Measurements from ENCODE around the gene TRPM7. TPM values are rescaled to one million over a fixed set of nuclear protein-coding genes. Genes with fewer than 3 reads are reported as not detected.

Gene TRPM7
- total and polyA plus RNA-seq, 2 of the 13 experiments (the other 11 are each of a cell fraction or from before 2014, with no cell fraction given) = 11.0 to 36.0 TPM

- no peak for TF ChIP-seq PAWR (CRISPR knock-in tag; IDR thresholded peaks at IDR 0.05; ENCODE audit: borderline replicate concordance)
- no peak for TF ChIP-seq ZBTB37 (CRISPR knock-in tag; IDR thresholded peaks at IDR 0.05)
- no peak for TF ChIP-seq MIER3 (CRISPR knock-in tag; IDR thresholded peaks at IDR 0.05; ENCODE audit: borderline replicate concordance)
- no peak for TF ChIP-seq ARID3A (IDR thresholded peaks at IDR 0.05; ENCODE audit: low read depth, low read length)
- TF ChIP-seq ZFP36L2 (CRISPR knock-in tag; IDR thresholded peaks at IDR 0.05) = no peak
- no peak for TF ChIP-seq ZNF720 (CRISPR knock-in tag; IDR thresholded peaks at IDR 0.05)
- no peak for TF ChIP-seq ATF7 (IDR thresholded peaks at IDR 0.05)
- TF ChIP-seq ATF7 (CRISPR knock-in tag; IDR thresholded peaks at IDR 0.05) = no peak
- 0 out of 2 replicates have a peak, but pooled peaks have one; percentile 37 for TF ChIP-seq KLF12 (CRISPR knock-in tag; IDR thresholded peaks at IDR 0.05; ENCODE audit: borderline replicate concordance)
- peak; percentile 62; the same call in 1 of the 2 replicates for TF ChIP-seq IRF2 (CRISPR knock-in tag; IDR thresholded peaks at IDR 0.05)
- no peak for TF ChIP-seq HNRNPK (IDR thresholded peaks at IDR 0.05; ENCODE audit: low read depth, low read length, poor library complexity, severe bottlenecking)
- peak; percentile 77 for TF ChIP-seq KDM5B (CRISPR knock-in tag; IDR thresholded peaks at IDR 0.05; ENCODE audit: borderline replicate concordance)
- 0 out of 2 replicates have a peak, but pooled peaks have one; percentile 23 for TF ChIP-seq ZNF138 (CRISPR knock-in tag; IDR thresholded peaks at IDR 0.05; ENCODE audit: low read depth)
- TF ChIP-seq ZSCAN29 (CRISPR knock-in tag; conservative IDR thresholded peaks at IDR 0.05) = peak; percentile 22; the same call in 1 of the 2 replicates
- peak; percentile 84 for TF ChIP-seq BCL3 (CRISPR knock-in tag; IDR thresholded peaks at IDR 0.05)
- TF ChIP-seq ZNF678 (CRISPR knock-in tag; IDR thresholded peaks at IDR 0.05) = no peak
- no peak for TF ChIP-seq SMYD3 (CRISPR knock-in tag; IDR thresholded peaks at IDR 0.05)
- peak; percentile 78; the same call in 1 of the 2 replicates for TF ChIP-seq PAX8 (CRISPR knock-in tag; IDR thresholded peaks at IDR 0.05; ENCODE audit: borderline replicate concordance)
- no peak for TF ChIP-seq ZNF674 (CRISPR knock-in tag; IDR thresholded peaks at IDR 0.05; ENCODE audit: low read depth)
- peak; percentile 86 for TF ChIP-seq HINFP (CRISPR knock-in tag; IDR thresholded peaks at IDR 0.05; ENCODE audit: low read depth)
- TF ChIP-seq ZNF362 (CRISPR knock-in tag; IDR thresholded peaks at IDR 0.05; ENCODE audit: borderline replicate concordance) = no peak
- TF ChIP-seq HDAC6 (IDR thresholded peaks at IDR 0.05; ENCODE audit: low read depth, low read length) = no peak
- TF ChIP-seq ZNF713 (CRISPR knock-in tag; IDR thresholded peaks at IDR 0.05) = no peak
These were observed at the start of gene TRPM7 (continued) for GRCh38 chr15:50686469-50687301.
